ENCODE data around the gene THUMPD1.
A peak's percentile ranks its signal among the peaks of the same experiment; 100 is the strongest.

The THUMPD1 gene

GRCh38 chr16:20781697-20782096 is 40.1 kb upstream of the THUMPD1 start:
- no peak overlapping the region for H3K4ac ChIP-seq (ENCODE audit: low read length)
- WGBS, 2 donors (ENCODE audit: extremely low coverage in 2 of 2, insufficient read length in 2 of 2, insufficient replicate concordance in 1 of 2): no CpG with 5 or more reads among the region's 1 CpG
- DNase-seq (ENCODE audit: low spot score): no peak
- H3K9me3 ChIP-seq (replicated peaks in 1 of 2; ENCODE audit: control insufficient read depth in 2 of 2, insufficient read depth in 1 of 2, low read depth in 1 of 2, low read length in 2 of 2): no peaks in the 10 kb centered on the region
- H4K91ac ChIP-seq (ENCODE audit: low read depth, low read length, poor library complexity): no peak overlapping the region
- no peak overlapping the region for H2BK120ac ChIP-seq (ENCODE audit: low read depth, low read length)
- H3K4me3 ChIP-seq (ENCODE audit: low read length in 2 of 2): no peak overlapping the region
- no peak overlapping the region for H3K23ac ChIP-seq (ENCODE audit: low read depth, low read length, poor library complexity)
- H4K8ac ChIP-seq (ENCODE audit: low read depth, low read length): no peak overlapping the region
- H3K27me3 ChIP-seq (ENCODE audit: control insufficient read depth in 3 of 3, insufficient read depth in 3 of 3, low read depth in 1 of 3, low read length in 3 of 3): no peaks in the 10 kb centered on the region
- no peaks in the 10 kb centered on the region for H3K79me1 ChIP-seq (ENCODE audit: low read depth, low read length)
- no peak overlapping the region for H2AFZ ChIP-seq (ENCODE audit: low read length)
- no peak overlapping the region for H2BK5ac ChIP-seq (ENCODE audit: low read length)
- H3K14ac ChIP-seq (ENCODE audit: low read length): no peak overlapping the region
- H3K27ac ChIP-seq (replicated peaks; ENCODE audit: low read length): no peak overlapping the region
- no peak overlapping the region for H3K18ac ChIP-seq (ENCODE audit: low read length)
- no peak overlapping the region for H3K4me2 ChIP-seq (ENCODE audit: insufficient read depth, low read length, poor library complexity, severe bottlenecking)
- H2BK12ac ChIP-seq (ENCODE audit: low read length): no peak overlapping the region
- H3K4me1 ChIP-seq (ENCODE audit: control insufficient read depth in 2 of 2, insufficient read depth in 1 of 2, low read depth in 1 of 2, low read length in 2 of 2): no peaks in the 10 kb centered on the region
- H2BK15ac ChIP-seq (ENCODE audit: low read length): no peak overlapping the region
- no peak overlapping the region for H3K9ac ChIP-seq (ENCODE audit: low read depth, low read length, poor library complexity)
- no peaks in the 10 kb centered on the region for H3K36me3 ChIP-seq (replicated peaks in 1 of 2; ENCODE audit: control insufficient read depth in 2 of 2, insufficient read depth in 2 of 2, low read length in 2 of 2)
- H2AK5ac ChIP-seq (ENCODE audit: low read depth, low read length): no peak overlapping the region

GRCh38 chr16:20774703-20775362 is 33.2 kb upstream of the THUMPD1 start:
- peak; percentile 44 for DNase-seq (ENCODE audit: low spot score)
- Histone ChIP-seq H3K14ac (ENCODE audit: low read length) (no peak overlapping the region), H3K9ac (ENCODE audit: low read depth, low read length, poor library complexity) (no peak overlapping the region)

GRCh38 chr16:20773679-20774078 is 32.1 kb upstream of the THUMPD1 start:
- Histone ChIP-seq H3K4me1 (ENCODE audit: control insufficient read depth in 2 of 2, insufficient read depth in 1 of 2, low read depth in 1 of 2, low read length in 2 of 2) (no peaks in the 10 kb centered on the region), H3K4me2 (ENCODE audit: insufficient read depth, low read length, poor library complexity, severe bottlenecking) (no peak overlapping the region), H3K27me3 (ENCODE audit: control insufficient read depth in 3 of 3, insufficient read depth in 3 of 3, low read depth in 1 of 3, low read length in 3 of 3) (no peaks in the 10 kb centered on the region), H3K4me3 (ENCODE audit: low read length in 2 of 2) (no peak overlapping the region), H3K9me3 (replicated peaks in 1 of 2; ENCODE audit: control insufficient read depth in 2 of 2, insufficient read depth in 1 of 2, low read depth in 1 of 2, low read length in 2 of 2) (no peaks in the 10 kb centered on the region), H3K79me1 (ENCODE audit: low read depth, low read length) (no peaks in the 10 kb centered on the region), H2BK15ac (ENCODE audit: low read length) (no peak overlapping the region), H3K27ac (replicated peaks; ENCODE audit: low read length) (no peak overlapping the region), H2AK5ac (ENCODE audit: low read depth, low read length) (no peak overlapping the region), H3K9ac (ENCODE audit: low read depth, low read length, poor library complexity) (no peak overlapping the region), H2BK12ac (ENCODE audit: low read length) (no peak overlapping the region), H2AFZ (ENCODE audit: low read length) (no peak overlapping the region), H2BK5ac (ENCODE audit: low read length) (no peak overlapping the region), H3K4ac (ENCODE audit: low read length) (no peak overlapping the region), H3K18ac (ENCODE audit: low read length) (no peak overlapping the region), H4K8ac (ENCODE audit: low read depth, low read length) (no peak overlapping the region), H3K36me3 (replicated peaks in 1 of 2; ENCODE audit: control insufficient read depth in 2 of 2, insufficient read depth in 2 of 2, low read length in 2 of 2) (no peaks in the 10 kb centered on the region), H4K91ac (ENCODE audit: low read depth, low read length, poor library complexity) (no peak overlapping the region), H2BK120ac (ENCODE audit: low read depth, low read length) (no peak overlapping the region), H3K14ac (ENCODE audit: low read length) (no peak overlapping the region), H3K23ac (ENCODE audit: low read depth, low read length, poor library complexity) (no peak overlapping the region)
- WGBS, 2 donors (ENCODE audit: extremely low coverage in 2 of 2, insufficient read length in 2 of 2, insufficient replicate concordance in 1 of 2): no CpG with 5 or more reads among the region's 3 CpGs
- no peak for DNase-seq (ENCODE audit: low spot score)

More at GRCh38 chr16:20774703-20775362, 33.2 kb upstream of the THUMPD1 start:
- H2AK5ac ChIP-seq (ENCODE audit: low read depth, low read length): peak overlapping the region; percentile 81
- no peaks in the 10 kb centered on the region for H3K9me3 ChIP-seq (replicated peaks in 1 of 2; ENCODE audit: control insufficient read depth in 2 of 2, insufficient read depth in 1 of 2, low read depth in 1 of 2, low read length in 2 of 2)
- no peak overlapping the region for H2BK5ac ChIP-seq (ENCODE audit: low read length)
- H2AFZ ChIP-seq (ENCODE audit: low read length): no peak overlapping the region
- H3K4me1 ChIP-seq (ENCODE audit: control insufficient read depth in 2 of 2, insufficient read depth in 1 of 2, low read depth in 1 of 2, low read length in 2 of 2): no peaks in the 10 kb centered on the region
- WGBS, 2 donors (ENCODE audit: extremely low coverage in 2 of 2, insufficient read length in 2 of 2, insufficient replicate concordance in 1 of 2): no CpG with 5 or more reads among the region's 7 CpGs
- H2BK15ac ChIP-seq (ENCODE audit: low read length): no peak overlapping the region
- no peaks in the 10 kb centered on the region for H3K27me3 ChIP-seq (ENCODE audit: control insufficient read depth in 3 of 3, insufficient read depth in 3 of 3, low read depth in 1 of 3, low read length in 3 of 3)
- H3K23ac ChIP-seq (ENCODE audit: low read depth, low read length, poor library complexity): peak overlapping the region; percentile 65
- H2BK120ac ChIP-seq (ENCODE audit: low read depth, low read length): no peak overlapping the region
- no peak overlapping the region for H3K4me2 ChIP-seq (ENCODE audit: insufficient read depth, low read length, poor library complexity, severe bottlenecking)
- H4K8ac ChIP-seq (ENCODE audit: low read depth, low read length): no peak overlapping the region
- no peaks in the 10 kb centered on the region for H3K36me3 ChIP-seq (replicated peaks in 1 of 2; ENCODE audit: control insufficient read depth in 2 of 2, insufficient read depth in 2 of 2, low read length in 2 of 2)
- H3K4me3 ChIP-seq (ENCODE audit: low read length in 2 of 2): no peak overlapping the region
- no peaks in the 10 kb centered on the region for H3K79me1 ChIP-seq (ENCODE audit: low read depth, low read length)
- peak overlapping the region; percentile 85 for H3K18ac ChIP-seq (ENCODE audit: low read length)
- no peak overlapping the region for H3K4ac ChIP-seq (ENCODE audit: low read length)
- no peak overlapping the region for H4K91ac ChIP-seq (ENCODE audit: low read depth, low read length, poor library complexity)
- H3K27ac ChIP-seq (replicated peaks; ENCODE audit: low read length): no peak overlapping the region
- H2BK12ac ChIP-seq (ENCODE audit: low read length): no peak overlapping the region

DNA sequence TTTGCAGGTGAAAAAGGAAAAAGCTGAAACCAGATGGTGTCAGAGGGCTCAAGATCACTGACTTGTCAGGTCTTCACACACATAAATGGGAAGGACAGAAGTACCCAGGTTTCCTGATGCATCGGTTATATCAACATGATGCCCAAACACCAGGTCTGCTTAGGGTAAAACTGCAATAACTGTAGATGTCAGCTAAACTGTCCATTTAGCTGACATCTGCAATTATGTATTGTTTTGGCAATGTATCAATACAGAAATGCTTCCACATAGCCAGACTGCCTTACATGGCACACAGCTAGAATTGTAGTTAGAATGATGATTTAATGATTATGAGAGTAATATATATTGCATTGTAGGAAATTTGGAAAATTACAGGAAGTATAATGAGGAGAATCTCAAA is 27.2 kb upstream of the THUMPD1 start:
- Histone ChIP-seq H3K36me3 (replicated peaks in 1 of 2; ENCODE audit: control insufficient read depth in 2 of 2, insufficient read depth in 2 of 2, low read length in 2 of 2) (no peaks in the 10 kb centered on the region), H2AK5ac (ENCODE audit: low read depth, low read length) (no peak overlapping the region), H3K4ac (ENCODE audit: low read length) (no peak overlapping the region), H2BK5ac (ENCODE audit: low read length) (no peak overlapping the region), H3K4me1 (ENCODE audit: control insufficient read depth in 2 of 2, insufficient read depth in 1 of 2, low read depth in 1 of 2, low read length in 2 of 2) (no peaks in the 10 kb centered on the region), H2BK12ac (ENCODE audit: low read length) (no peak overlapping the region), H3K27ac (replicated peaks; ENCODE audit: low read length) (no peak overlapping the region), H2BK15ac (ENCODE audit: low read length) (no peak overlapping the region), H3K18ac (ENCODE audit: low read length) (no peak overlapping the region), H3K4me3 (ENCODE audit: low read length in 2 of 2) (no peak overlapping the region), H3K14ac (ENCODE audit: low read length) (no peak overlapping the region), H3K9me3 (replicated peaks in 1 of 2; ENCODE audit: control insufficient read depth in 2 of 2, insufficient read depth in 1 of 2, low read depth in 1 of 2, low read length in 2 of 2) (no peaks in the 10 kb centered on the region), H4K91ac (ENCODE audit: low read depth, low read length, poor library complexity) (no peak overlapping the region), H3K9ac (ENCODE audit: low read depth, low read length, poor library complexity) (no peak overlapping the region), H2BK120ac (ENCODE audit: low read depth, low read length) (no peak overlapping the region), H3K27me3 (ENCODE audit: control insufficient read depth in 3 of 3, insufficient read depth in 3 of 3, low read depth in 1 of 3, low read length in 3 of 3) (no peaks in the 10 kb centered on the region), H3K23ac (ENCODE audit: low read depth, low read length, poor library complexity) (no peak overlapping the region), H4K8ac (ENCODE audit: low read depth, low read length) (no peak overlapping the region), H2AFZ (ENCODE audit: low read length) (no peak overlapping the region), H3K4me2 (ENCODE audit: insufficient read depth, low read length, poor library complexity, severe bottlenecking) (no peak overlapping the region), H3K79me1 (ENCODE audit: low read depth, low read length) (no peaks in the 10 kb centered on the region)
- WGBS, 2 donors (ENCODE audit: extremely low coverage in 2 of 2, insufficient read length in 2 of 2, insufficient replicate concordance in 1 of 2): no CpG with 5 or more reads among the region's 1 CpG
- no peak for DNase-seq (ENCODE audit: low spot score)
